EH (cell line): ENCODE data around the gene RARB.

Experiments used
- DNase-seq: peaks from one replicate; pipeline ENCODE4 v3.0.0-alpha.2; 2015; ENCODE audit warnings: low read depth

The RARB gene

GRCh38 chr3:25427942-25428788 lies at the start of gene RARB:
RARB (plus strand) TSS chr3:25428263; CDS start chr3:25428732, 469 bp downstream.
- DNase-seq, result peak; percentile 97

GRCh38 chr3:25378786-25379311 lies 49.2 kb upstream of the RARB start:
- no peak for DNase-seq

GRCh38 chr3:25380222-25380739 lies 47.8 kb upstream of the RARB start:
- peak; percentile 85 for DNase-seq

GRCh38 chr3:25381083-25381482 lies 47.0 kb upstream of the RARB start:
- peak; percentile 84 for DNase-seq

GRCh38 chr3:25384471-25384870 lies 43.6 kb upstream of the RARB start:
- no peak for DNase-seq

- DNase-seq, result no peak
Measured at GRCh38 chr3:25385807-25386460, 42.1 kb upstream of the RARB start.

- DNase-seq, result peak; percentile 29
Measured at GRCh38 chr3:25386686-25387255, 41.3 kb upstream of the RARB start.

GRCh38 chr3:25390605-25391004 lies 37.5 kb upstream of the RARB start:
- DNase-seq, result no peak

- DNase-seq, result no peak
Measured at GRCh38 chr3:25396251-25396650, 31.8 kb upstream of the RARB start.

- DNase-seq, result no peak
Measured at GRCh38 chr3:25396686-25397085, 31.4 kb upstream of the RARB start.

GRCh38 chr3:25397150-25397549 lies 30.9 kb upstream of the RARB start:
- DNase-seq, result no peak

GRCh38 chr3:25400587-25400986 lies 27.5 kb upstream of the RARB start:
- no peak for DNase-seq

GRCh38 chr3:25403968-25404367 lies 24.1 kb upstream of the RARB start:
- DNase-seq, result no peak

GRCh38 chr3:25404569-25404968 lies 23.5 kb upstream of the RARB start:
- DNase-seq, result no peak

- DNase-seq, result peak; percentile 17
Measured at GRCh38 chr3:25405335-25405734, 22.7 kb upstream of the RARB start.

GRCh38 chr3:25410703-25411102 lies 17.4 kb upstream of the RARB start:
- DNase-seq, result no peak

GRCh38 chr3:25412269-25412668 lies 15.8 kb upstream of the RARB start:
- peak; percentile 65 for DNase-seq

GRCh38 chr3:25416176-25416575 lies 11.9 kb upstream of the RARB start:
- DNase-seq, result no peak

GRCh38 chr3:25418596-25418995 lies 9.5 kb upstream of the RARB start:
- DNase-seq, result no peak

GRCh38 chr3:25419251-25419650 lies 8.8 kb upstream of the RARB start:
- peak; percentile 58 for DNase-seq

GRCh38 chr3:25420147-25420546 lies 7.9 kb upstream of the RARB start:
- peak; percentile 43 for DNase-seq

GRCh38 chr3:25420885-25421284 lies 7.2 kb upstream of the RARB start:
- DNase-seq, result peak; percentile 37

GRCh38 chr3:25421747-25422146 lies 6.3 kb upstream of the RARB start:
- DNase-seq, result no peak
